SK-N-SH (cell line): ENCODE data around the gene PYGM.

Source experiments
- CHD2 ChIP-seq: fragments of 150-350 bp; IDR thresholded peaks from 2 replicates; pipeline ENCODE4 v1.6.1; 2018; ENCODE audit warnings: low read length; ENCODE audit not compliant: partially characterized antibody
- FOXM1 ChIP-seq: IDR thresholded peaks from 2 replicates; pipeline ENCODE4 v1.4.0; 2012; ENCODE audit warnings: low read depth, mild to moderate bottlenecking
- JUND ChIP-seq: IDR thresholded peaks from 2 replicates; pipeline ENCODE4 v1.4.0; 2012
- NFIC ChIP-seq: IDR thresholded peaks from 2 replicates; pipeline ENCODE4 v1.4.0; 2012; ENCODE audit warnings: borderline replicate concordance
- SIN3A ChIP-seq: IDR thresholded peaks from 2 replicates; pipeline ENCODE4 v1.6.1; 2012; ENCODE audit warnings: low read depth, mild to moderate bottlenecking, low read length, moderate library complexity, borderline replicate concordance
- YY1 ChIP-seq: IDR thresholded peaks from 2 replicates; pipeline ENCODE4 v1.4.0; 2012; ENCODE audit warnings: low read depth, mild to moderate bottlenecking
- TF ChIP-seq, protein P1 (sequence below): fragments of 200-600 bp; sonication (generic); IDR thresholded peaks from 2 replicates; pipeline ENCODE4 v1.6.1; 2017; ENCODE audit warnings: antibody characterized with exemption, mild to moderate bottlenecking, moderate library complexity

DNA sequence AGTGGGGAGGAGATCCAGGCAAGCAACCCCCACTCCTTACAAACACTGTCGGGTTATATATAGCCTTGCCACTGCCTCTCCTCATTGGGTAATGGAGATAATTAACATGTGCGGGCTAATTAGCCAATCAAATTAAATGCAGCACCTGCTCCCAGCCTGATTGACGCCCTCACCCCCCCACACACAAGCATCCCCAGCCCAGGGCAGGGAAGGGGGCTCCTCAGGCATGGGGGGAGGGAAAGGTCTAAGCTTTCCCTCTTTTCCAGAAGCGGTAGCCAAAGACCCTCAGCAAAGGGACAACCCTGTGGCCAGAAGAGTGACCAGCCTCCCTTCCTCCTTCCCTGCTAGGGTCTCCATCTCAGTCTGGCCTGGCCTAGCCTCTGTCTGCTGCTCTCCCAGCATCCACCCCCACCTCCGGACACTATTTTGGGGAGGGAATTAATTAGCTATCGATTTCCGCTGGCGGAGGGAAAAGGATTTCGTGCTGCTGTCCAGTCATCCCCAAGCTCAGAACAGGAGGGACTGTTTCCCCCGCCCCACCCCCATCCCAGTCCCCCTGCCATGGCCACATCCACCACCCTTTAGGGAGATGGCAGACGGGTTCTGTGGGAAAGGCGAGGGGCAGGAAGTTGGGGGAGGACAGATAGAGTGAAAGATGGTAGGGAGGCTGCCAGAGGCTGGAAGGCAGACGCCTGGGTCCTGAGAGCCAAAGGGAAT is 43.9 kb downstream of the PYGM start:
- TF ChIP-seq, protein P1, sequence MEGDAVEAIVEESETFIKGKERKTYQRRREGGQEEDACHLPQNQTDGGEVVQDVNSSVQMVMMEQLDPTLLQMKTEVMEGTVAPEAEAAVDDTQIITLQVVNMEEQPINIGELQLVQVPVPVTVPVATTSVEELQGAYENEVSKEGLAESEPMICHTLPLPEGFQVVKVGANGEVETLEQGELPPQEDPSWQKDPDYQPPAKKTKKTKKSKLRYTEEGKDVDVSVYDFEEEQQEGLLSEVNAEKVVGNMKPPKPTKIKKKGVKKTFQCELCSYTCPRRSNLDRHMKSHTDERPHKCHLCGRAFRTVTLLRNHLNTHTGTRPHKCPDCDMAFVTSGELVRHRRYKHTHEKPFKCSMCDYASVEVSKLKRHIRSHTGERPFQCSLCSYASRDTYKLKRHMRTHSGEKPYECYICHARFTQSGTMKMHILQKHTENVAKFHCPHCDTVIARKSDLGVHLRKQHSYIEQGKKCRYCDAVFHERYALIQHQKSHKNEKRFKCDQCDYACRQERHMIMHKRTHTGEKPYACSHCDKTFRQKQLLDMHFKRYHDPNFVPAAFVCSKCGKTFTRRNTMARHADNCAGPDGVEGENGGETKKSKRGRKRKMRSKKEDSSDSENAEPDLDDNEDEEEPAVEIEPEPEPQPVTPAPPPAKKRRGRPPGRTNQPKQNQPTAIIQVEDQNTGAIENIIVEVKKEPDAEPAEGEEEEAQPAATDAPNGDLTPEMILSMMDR, result no peak
- TF ChIP-seq NFIC (no peak), FOXM1 (no peak), JUND (no peak), YY1 (no peak), SIN3A (no peak), CHD2 (no peak)
